COLO829 (cell line): Measurements from ENCODE around the gene NUTM1.
"Not testable (repeated sequence)": the region's sequence is repeated elsewhere in the genome, so short reads cannot be mapped to it uniquely, and the experiment has no call there.

ENCODE experiments used
- DNase-seq: peaks from one replicate; pipeline ENCODE4 v3.0.0; 2012; ENCODE audit warnings: low spot score

The NUTM1 gene

DNA sequence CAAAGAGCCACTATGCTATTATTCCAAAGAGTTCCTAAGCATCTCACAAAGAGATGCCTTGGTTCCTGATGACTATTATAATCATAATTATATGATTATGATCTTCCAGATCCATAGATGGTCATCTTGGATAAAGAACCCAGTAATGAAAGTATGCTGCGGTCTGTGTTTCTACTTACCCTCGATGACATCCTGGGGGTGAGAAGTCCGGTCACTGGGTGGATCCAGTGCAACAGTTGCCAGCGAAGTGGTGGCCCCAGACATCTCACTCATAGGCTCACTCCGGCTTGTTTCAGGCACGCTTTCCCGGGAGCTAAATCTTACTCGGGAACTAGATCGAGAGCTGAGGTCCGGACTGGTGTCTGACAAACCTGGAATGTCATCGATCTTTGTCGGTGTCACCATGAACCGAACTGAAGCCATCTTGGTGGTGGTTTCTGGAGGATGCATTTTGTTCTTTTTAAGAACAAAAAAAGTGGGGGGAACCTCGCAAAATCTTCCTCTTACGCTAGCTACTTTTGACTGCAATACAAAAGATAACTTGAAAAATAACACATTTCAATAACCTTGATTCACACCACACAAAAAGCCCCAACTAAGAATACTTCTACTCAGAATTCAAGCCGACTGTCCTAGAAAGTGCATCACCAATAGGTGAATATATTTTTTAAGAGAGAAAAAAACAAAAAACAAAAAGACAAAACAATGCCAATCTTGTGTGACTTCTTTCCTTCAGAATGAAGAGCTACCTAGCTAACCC is 6.7 kb upstream of the NUTM1 start:
- DNase-seq, result no peak

DNA sequence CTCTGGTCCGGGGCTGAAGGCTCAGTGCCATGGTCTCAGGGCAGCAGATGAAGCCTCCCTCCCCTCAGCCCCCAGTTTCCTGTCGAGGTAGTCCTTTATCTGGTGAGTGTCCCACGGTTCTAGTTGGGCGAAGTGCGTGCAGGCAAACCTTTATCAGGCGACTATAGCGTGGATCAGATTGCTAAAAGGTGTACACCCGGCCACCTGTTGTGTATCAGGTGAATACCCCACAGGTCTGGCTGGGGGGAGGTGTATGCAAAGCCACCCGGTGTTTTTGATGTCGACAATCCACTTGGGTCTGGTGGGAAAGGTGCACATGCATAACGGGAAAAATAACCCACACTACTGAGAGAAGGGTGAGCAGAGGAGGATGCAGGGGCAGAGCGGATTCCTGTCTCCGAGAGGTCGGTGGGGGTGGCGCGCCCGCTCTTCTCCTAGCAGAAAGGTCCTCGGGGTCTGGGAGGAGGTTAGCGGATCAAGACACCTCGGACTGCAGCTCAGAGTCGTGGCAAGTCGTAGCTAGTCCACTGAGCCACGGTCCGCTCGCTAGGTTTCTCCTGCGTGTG is 6.0 kb upstream of the NUTM1 start:
- DNase-seq, result no peak

DNA sequence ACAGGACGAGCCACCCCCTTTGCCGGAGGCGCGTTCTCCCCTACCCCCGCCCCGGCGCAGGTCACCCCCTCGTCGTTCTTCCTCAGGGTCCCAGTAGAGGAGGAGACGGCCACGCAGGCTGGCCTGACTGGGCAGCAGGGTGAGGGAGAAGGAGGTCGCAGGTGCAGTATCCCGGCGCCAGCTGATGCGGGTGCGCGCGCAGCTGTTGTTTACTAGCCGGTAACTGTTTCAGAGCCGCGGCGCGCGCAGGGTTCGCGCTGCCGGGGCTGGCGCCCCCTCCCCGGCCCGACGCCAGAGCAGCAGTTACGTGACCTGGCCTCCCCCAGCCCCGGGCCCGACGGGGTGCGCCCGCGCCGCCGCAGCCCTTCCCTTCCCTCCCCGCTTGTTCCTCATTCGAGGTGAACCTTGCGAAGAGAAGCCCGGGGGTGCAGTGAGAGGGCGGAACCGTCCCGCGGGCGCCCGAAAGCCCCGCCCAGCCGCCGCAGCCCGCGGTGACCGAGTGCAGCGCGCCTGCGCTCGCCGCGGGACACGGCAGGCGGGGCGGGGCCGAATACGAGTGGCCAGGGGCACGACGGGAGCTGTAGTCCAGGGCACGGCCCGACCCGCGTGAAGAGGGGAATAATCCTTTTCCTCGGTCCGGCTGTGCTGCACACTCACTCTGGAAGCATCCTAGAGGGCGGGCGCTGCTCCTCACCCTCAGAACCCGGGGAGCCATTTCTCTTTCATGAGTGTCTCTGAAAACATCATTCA is 5.4 kb upstream of the NUTM1 start, which contains the start of gene SLC12A6:
TSS of gene SLC12A6 (minus strand) at position 225 of the 750 bp plus-strand sequence. CDS start 1,101 bp downstream, outside the sequence.
- peak; percentile 59 for DNase-seq

DNA sequence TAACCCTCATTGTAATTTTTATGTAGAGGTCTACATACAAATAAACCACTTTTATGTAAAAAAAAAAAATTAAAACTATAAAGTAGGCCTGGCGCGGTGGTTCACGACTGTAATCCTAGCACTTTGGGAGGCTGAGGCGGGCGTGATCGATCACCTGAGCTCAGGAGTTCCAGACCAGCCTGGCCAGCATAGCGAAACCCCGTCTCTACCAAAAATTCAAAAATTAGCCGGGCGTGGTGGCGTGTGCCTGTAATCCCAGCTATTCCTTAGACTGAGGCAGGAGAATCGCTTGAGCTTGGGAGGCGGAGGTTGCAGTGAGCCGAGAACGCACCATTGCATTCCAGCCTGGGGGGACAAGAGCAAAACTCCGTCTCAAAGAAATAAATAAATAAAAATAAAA is 4.8 kb upstream of the NUTM1 start:
- DNase-seq, result no peak

DNA sequence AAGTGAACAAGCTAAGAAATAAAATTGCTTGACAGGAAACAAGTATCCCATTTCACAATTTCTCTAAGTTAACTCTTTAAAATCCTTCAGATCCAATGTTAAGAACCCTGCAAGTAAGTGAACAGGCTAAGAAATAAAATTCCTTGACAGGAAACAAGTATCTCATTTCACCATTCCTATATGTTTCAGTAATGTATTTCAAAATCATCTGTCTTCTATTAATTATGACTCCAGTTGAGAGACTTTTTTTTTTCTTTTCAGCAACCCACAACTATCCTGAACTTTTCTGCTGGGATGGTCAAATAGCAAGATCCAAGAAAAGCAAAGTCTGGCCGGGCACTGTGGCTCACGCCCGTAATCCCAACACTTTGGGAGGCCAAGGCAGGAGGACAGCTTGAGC is 3.2 kb upstream of the NUTM1 start:
- no peak for DNase-seq

DNA sequence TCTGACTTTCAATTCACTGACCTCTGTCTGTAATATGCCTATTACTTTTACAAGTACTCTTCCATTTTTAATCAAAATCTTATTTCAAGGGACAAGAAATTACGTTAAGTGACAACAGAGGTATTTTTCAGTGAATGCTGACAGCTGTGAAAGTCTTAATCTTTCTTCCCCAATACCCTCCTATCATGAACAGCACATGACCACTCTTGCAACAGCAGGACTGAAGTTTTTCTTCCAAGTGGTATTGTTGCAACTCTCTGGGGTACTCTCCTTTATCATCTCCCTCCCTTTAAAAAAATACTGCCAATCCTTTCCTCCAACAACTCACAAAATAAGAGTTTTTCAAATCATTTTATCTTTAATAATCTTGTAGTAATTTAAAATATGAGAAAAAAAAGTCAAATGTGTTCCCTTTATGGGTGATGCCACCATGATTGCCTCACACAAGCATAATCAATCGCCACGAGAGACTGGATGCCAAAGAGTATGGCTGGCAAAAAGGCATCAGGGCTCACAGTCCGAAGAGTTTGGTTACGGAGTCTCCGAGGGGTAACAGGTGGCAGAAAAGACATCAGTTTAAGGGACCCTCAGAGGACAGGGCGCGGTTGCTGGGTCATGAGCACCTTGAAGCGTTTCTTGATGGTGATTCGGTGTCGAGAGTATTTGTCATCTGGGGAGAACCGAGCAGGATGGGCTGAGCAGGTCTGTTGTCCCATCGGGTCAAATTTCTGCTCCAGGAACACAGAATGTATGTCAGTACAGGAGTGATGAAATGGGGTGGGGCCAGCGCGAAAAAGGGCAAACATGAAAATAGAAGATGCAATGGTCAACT is 1.5 kb upstream of the NUTM1 start:
- DNase-seq, result no peak

DNA sequence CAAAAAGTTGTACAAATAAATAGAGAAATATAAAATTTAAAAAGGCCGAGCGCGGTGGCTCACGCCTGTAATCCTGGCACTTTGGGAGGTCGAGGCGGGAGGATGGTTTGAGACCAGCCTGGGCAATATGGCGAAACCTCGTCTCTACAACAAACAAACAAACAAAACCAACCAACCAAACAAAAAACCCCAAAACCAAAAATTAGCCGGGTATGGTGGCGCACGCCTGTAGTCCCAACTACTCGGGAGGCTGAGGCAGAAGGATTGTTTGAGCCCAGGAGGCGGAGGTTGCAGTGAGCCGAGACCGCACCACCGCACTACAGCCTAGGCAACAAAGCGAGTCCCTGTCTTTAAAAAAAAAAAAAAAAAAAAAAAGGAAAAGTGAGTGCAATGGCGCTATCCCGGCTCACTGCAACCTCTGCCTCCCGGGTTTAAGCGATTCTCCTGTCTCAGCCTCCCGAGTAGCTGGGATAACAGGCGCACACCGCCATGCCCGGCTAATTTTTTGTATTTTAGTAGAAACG is 840 bp upstream of the NUTM1 start:
- DNase-seq, result not testable (repeated sequence)

DNA sequence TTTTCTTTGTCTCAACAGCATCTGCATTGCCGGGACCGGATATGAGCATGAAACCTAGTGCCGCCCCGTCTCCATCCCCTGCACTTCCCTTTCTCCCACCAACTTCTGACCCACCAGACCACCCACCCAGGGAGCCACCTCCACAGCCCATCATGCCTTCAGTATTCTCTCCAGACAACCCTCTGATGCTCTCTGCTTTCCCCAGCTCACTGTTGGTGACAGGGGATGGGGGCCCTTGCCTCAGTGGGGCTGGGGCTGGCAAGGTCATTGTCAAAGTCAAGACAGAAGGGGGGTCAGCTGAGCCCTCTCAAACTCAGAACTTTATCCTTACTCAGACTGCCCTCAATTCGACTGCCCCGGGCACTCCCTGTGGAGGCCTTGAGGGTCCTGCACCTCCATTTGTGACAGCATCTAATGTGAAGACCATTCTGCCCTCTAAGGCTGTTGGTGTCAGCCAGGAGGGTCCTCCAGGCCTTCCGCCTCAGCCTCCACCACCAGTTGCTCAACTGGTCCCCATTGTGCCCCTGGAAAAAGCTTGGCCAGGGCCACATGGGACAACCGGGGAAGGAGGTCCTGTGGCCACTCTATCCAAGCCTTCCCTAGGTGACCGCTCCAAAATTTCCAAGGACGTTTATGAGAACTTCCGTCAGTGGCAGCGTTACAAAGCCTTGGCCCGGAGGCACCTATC is 5.0 kb downstream of the NUTM1 start:
- DNase-seq, result no peak

DNA sequence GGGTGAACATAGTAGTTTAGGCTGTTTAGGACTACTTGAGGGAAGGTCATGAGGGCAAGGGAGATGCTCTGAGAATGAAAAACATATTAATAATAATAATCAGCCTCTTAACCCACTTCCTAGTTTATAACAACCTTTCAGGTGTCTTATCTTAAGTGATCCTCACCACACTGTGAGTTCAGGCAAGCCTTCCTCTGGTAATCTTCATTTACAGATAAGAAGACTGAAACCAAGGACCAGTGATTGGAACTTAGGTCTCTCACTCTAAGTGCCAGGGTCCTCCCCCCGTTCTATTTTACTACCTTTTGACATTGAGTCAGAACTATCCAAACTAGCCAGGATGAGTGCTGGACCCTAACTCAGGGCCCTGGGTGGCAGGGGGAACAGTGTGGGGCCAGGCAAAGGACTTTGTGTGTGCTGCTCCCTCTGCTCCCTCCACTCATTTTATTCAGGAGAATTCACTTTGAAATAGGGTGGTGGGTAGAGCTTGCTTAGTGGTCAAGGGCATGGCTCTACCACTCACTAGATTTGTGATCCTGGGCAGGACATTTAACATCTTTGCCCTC is 5.7 kb downstream of the NUTM1 start:
- DNase-seq, result no peak

DNA sequence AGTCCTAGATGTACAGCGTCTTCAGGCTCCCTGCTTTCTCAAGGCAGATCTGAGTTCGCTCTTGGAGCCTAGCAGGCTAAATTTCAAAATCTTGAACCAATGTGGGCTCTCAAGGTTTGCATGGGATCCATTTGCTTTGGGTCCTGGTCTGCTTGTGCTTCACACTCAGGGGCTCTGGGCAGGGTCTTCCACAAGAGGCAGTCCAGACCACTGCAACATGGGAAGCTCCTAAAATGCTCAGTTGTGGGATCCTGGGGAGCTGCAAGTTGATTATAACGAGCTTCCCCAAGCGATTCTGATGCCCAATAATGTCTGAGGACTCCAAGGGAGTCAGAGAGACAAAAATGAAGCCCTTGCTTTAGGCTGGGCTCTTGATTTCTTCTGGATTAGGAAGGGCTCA is 6.7 kb downstream of the NUTM1 start:
- no peak for DNase-seq

DNA sequence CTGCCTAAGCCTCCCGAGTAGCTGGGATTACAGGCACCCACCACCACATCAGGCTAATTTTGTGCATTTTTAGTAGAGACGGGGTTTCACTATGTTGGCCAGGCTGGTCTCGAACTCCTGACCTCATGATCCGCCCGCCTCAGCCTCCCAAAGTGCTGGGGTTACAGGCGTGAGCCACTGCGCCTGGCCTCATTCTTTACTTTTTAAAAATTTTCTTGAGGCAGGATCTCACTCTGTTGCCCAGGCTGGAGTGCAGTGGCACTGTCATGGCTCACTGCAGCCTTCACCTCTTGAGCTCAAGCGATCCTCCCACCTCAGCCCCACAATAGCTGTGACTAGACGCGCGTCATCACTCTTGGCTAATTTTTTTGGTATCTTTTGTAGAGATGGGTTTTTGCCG is 9.9 kb downstream of the NUTM1 start:
- DNase-seq, result not testable (repeated sequence)

DNA sequence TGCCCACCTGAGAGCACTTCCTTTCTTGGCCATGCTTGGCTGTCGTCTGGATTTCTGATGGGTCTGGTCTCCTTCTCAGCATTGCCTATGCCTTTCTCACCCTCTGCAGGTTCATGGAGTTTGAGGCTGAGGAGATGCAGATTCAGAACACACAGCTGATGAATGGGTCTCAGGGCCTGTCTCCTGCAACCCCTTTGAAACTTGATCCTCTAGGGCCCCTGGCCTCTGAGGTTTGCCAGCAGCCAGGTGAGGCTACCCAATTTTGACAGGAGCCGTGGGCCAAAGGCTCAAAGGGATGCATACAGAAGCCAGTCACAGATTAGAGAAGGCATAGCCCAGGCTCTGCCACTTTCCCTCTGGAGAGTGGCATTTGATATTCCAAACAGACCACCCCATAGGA is 10.5 kb downstream of the NUTM1 start:
- DNase-seq, result no peak

DNA sequence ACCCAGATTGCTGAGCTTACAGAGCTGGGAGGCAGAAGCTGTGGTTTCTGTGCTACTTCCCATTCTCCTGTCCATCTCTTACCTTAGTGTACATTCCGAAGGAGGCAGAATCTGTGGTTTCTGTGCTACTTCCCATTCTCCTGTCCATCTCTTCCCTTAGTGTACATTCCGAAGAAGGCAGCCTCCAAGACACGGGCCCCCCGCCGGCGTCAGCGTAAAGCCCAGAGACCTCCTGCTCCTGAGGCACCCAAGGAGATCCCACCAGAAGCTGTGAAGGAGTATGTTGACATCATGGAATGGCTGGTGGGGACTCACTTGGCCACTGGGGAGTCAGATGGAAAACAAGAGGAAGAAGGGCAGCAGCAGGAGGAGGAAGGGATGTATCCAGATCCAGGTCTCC is 11.2 kb downstream of the NUTM1 start:
- no peak for DNase-seq

DNA sequence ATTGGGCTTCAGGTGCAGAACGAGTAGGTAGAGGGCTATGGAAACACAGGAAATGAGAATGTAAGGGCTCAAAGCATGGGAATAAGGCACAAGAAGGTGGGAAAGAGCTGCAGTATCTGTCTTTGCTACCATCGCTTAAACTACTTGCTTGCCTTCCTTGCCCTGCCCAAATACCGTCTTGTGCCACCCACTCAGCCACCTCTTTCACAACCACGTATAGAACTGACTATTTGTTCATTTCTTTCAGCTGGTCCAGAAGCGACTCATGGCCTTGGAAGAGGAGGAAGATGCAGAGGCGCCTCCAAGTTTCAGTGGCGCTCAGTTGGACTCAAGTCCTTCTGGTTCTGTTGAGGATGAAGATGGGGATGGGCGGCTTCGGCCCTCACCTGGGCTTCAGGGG is 12.1 kb downstream of the NUTM1 start:
- DNase-seq, result no peak

DNA sequence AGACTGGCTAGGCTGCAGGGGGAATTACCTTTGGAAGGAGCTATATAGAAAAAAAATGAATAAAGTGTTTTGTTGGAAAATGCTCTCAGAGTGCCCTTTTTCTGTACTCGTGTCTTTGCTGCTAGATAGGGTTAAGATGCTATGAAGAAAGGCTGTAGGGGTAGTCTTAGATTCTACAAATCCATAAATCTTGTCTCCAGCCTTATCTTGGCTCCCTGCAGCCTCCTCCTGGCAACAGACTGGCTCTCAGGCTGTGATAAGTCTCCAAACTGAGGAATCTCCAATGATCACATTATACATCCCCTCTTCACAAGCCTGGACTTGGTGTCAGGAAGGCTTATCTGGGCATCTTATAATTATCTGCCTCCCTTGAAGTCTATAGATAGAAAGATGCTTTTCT is 14.5 kb downstream of the NUTM1 start:
- no peak for DNase-seq

DNA sequence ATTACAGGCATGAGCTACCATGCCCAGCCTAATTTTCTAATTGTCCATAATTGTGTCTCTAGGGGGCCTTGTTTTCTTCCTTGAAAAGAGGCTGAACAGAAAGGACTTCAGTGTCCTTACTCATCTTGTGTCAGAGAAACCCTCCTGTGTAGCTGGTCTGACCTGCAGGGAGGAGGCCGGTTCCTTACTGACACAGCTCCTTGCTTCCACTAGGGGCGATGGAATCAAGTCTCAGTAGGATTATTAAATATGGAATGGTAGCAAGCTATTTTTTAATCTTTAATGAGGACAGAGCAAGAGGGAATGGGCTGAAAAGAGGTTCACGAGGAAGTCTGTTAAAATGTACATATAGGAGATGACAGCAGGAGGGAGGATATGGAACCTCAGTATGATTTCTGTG is 15.3 kb downstream of the NUTM1 start:
- DNase-seq, result no peak

DNA sequence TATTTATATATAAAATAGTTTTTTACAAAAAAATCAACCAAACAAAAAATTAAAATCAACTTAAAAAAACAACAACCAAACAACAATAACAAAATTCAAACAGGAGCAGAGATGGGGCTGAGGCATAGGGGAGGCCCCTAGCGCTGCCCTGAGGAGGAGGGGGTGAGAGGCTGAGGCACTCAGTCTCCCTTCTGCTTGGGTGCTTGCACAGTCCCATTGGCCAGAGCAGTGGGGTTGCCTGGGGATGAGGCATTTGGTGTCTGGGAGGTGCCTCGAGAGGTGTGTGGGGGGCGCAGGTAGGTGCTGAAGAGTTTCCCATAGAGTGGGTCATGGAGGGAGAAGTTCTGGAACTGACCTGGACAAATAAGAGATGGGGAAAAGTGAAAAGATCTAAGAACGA is 15.8 kb downstream of the NUTM1 start:
- no peak for DNase-seq

DNA sequence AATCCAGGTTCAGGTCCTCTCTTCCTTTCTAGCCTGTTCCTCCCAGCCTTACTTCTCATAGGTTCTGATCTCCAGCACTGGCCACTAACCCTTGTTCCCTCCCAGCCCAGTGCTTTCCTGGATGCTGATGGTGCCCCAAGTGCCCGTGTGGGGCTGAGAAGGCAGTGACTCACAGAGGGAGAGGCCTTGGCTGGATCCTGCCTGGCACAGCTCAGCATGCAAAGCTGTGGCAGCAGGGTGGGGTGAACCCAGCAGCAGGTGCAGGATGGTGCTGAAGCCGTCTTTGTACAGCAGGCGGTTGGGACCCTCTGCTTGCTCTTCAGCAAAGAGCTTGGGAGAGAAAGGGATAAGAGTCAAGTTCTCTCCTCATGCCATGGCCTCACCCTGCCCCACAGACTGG is 16.3 kb downstream of the NUTM1 start:
- DNase-seq, result no peak

DNA sequence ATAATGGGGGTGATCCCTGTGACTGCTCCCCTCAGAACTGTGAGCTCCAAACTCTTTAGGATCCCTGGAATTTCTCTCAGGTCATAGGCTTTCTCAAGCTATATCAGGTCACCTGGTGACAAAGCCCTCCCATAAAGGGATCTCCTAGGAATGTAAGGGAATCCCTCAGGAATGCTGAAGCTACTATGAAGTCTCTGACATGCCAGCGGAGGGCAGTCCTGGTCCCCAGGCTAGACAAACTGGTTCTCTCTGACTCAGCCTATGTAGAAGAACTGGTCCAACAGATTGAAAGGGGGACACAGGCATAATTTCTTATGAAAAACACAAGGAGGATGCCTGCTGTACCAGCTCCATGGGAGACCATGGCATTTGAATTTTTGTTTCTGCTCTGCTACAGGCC is 17.2 kb downstream of the NUTM1 start:
- DNase-seq, result no peak

DNA sequence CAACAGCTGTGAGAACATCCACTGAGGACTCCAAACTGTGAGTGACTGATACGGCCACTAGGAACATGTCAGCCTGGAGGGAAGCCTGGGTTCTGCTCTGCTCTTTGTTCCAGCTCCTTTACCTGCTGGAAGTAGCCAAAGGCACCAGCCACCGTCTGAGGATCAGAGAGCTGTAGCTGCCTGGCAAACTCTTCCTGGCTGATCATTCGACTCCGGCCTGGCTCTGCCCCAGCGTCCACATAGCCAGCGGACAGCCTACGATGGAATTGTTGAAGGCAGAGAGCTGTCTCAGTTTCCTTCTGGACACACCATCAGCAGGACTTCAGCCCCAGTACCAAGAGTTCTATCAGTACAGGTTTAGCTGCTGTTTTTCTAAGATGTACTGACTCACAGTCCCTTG is 18.2 kb downstream of the NUTM1 start:
- no peak for DNase-seq
